ENCODE measurements around the gene SERPINC1. TPM values are rescaled to one million over a fixed set of nuclear protein-coding genes. Genes with fewer than 3 reads are reported as not detected.

The SERPINC1 gene
- total RNA-seq, result 0.13 TPM in 1 of 2 replicates, not detected in the other

GRCh38 chr1:173917149-173917548 lies at the start of gene SERPINC1:
Gene SERPINC1, minus strand, starts transcription at chr1:173917327. Its CDS starts 68 bp downstream, at chr1:173917259.

GRCh38 chr1:173868266-173869020 lies 48.7 kb downstream of the SERPINC1 start, which contains the start of gene ZBTB37:
Gene ZBTB37, plus strand, starts transcription at chr1:173868380. Its CDS starts 1,846 bp downstream, at chr1:173870226.

GRCh38 chr1:173867753-173868265 lies 49.3 kb downstream of the SERPINC1 start, which contains the start of gene GAS5:
Gene GAS5, minus strand, starts transcription at chr1:173867989.

Other genes starting within 250 kb of the SERPINC1 start
- gene ANKRD45, start 247.5 kb downstream of the SERPINC1 start, total RNA-seq, result 0.52 and 0.64 TPM in 2 replicates
- gene KLHL20, start 202.3 kb downstream of the SERPINC1 start, total RNA-seq, result 17.7 and 33.5 TPM in 2 replicates
- gene DARS2, start 92.7 kb downstream of the SERPINC1 start, total RNA-seq, result 14.1 and 18.7 TPM in 2 replicates
- gene CENPL, start 92.4 kb downstream of the SERPINC1 start, total RNA-seq, result 6.5 and 15.3 TPM in 2 replicates
- gene GAS5, start 49.3 kb downstream of the SERPINC1 start, total RNA-seq, result 536 and 1,025 TPM in 2 replicates
- gene ZBTB37, start 48.9 kb downstream of the SERPINC1 start, total RNA-seq, result 2.5 and 3.8 TPM in 2 replicates
- gene RC3H1, start 105.0 kb upstream of the SERPINC1 start, total RNA-seq, result 10.6 and 17.6 TPM in 2 replicates
- gene RABGAP1L, start 242.2 kb upstream of the SERPINC1 start, total RNA-seq, result 9.1 and 16.4 TPM in 2 replicates

Data from epithelial cell of alveolus of lung (primary cell).